H1 (cell line): Measurements from ENCODE around the gene TNRC6A. TPM values are rescaled to one million over a fixed set of nuclear protein-coding genes. Genes with fewer than 3 reads are reported as not detected.

ENCODE experiments used
- CTCF ChIA-PET: fragments of 300-600 bp; sonication (Branson Sonifier 250); formaldehyde crosslinking; loops from one replicate; lab custom pipeline; 2021; ENCODE audit not compliant: partially characterized antibody; lab: Charles Lee
- POLR2A ChIA-PET: fragments of 300-600 bp; sonication (Branson Sonifier 250); formaldehyde crosslinking; loops from one replicate; lab custom pipeline; 2021; ENCODE audit warnings: inconsistent platforms; ENCODE audit not compliant: partially characterized antibody; lab: Charles Lee
- DNase-seq, 2 experiments: peaks; one replicate each; pipeline versions ENCODE4 v3.0.0 to v3.0.0-alpha.2; 2010 to 2022; ENCODE audit warnings: low spot score in 2 of 2, low read depth in 1 of 2, mixed read lengths in 1 of 2
- FAIRE-seq: peaks from 2 replicates; lab custom pipeline; 2011; peaks lifted over from hg19 to GRCh38; lab: Jason Lieb, UNC
- H2AFZ ChIP-seq: 2 replicates; pipeline ENCODE4 v1.8.1; 2012; ENCODE audit warnings: low read length, inconsistent platforms
- H2AK5ac ChIP-seq: 2 replicates; pipeline ENCODE4 v1.6.1; 2013; ENCODE audit warnings: low read depth, low read length
- H2BK120ac ChIP-seq: replicated peaks from 2 replicates; pipeline ENCODE3; 2013; ENCODE audit warnings: low read depth, low read length, inconsistent platforms
- H2BK12ac ChIP-seq: 2 replicates; pipeline ENCODE4 v1.6.1; 2013; ENCODE audit warnings: low read depth, low read length
- H2BK15ac ChIP-seq: 2 replicates; pipeline ENCODE4 v1.6.1; 2013; ENCODE audit warnings: low read length
- H2BK20ac ChIP-seq: 2 replicates; pipeline ENCODE4 v1.6.1; 2013; ENCODE audit warnings: low read length
- H2BK5ac ChIP-seq: 2 replicates; pipeline ENCODE4 v1.6.1; 2013; ENCODE audit warnings: low read depth, low read length
- H3K14ac ChIP-seq: 2 replicates; pipeline ENCODE4 v1.6.1; 2013; ENCODE audit warnings: inconsistent platforms; ENCODE audit not compliant: insufficient read length
- H3K18ac ChIP-seq: 2 replicates; pipeline ENCODE4 v1.6.1; 2013; ENCODE audit warnings: low read length; ENCODE audit errors: extremely low read depth
- H3K23ac ChIP-seq: 2 replicates; pipeline ENCODE4 v1.6.1; 2013; ENCODE audit warnings: inconsistent platforms; ENCODE audit not compliant: insufficient read length
- H3K23me2 ChIP-seq: 2 replicates; pipeline ENCODE4 v1.6.1; 2013; ENCODE audit warnings: low read depth, low read length
- H3K27ac ChIP-seq: 2 replicates; pipeline ENCODE4 v1.6.1; 2011; ENCODE audit warnings: low read depth, low read length, inconsistent platforms
- H3K27me3 ChIP-seq, 4 experiments: replicated peaks in 1 of 4; 1 replicate in 1 of 4; 2 replicates in 3 of 4; pipeline versions ENCODE4 v1.6.1 to v1.8.1; 2011 to 2013; ENCODE audit warnings: low read length in 3 of 4, mild to moderate bottlenecking in 3 of 4, inconsistent platforms in 2 of 4, mixed read lengths in 2 of 4, moderate library complexity in 1 of 4; ENCODE audit not compliant: control insufficient read depth in 3 of 4, insufficient read depth in 3 of 4; ENCODE audit errors: extremely low read depth in 1 of 4
- H3K36me3 ChIP-seq, 4 experiments: 2 replicates each; pipeline versions ENCODE4 v1.6.1 to v1.8.1; 2011 to 2013; ENCODE audit warnings: mild to moderate bottlenecking in 4 of 4, low read length in 3 of 4, moderate library complexity in 2 of 4, control low read depth in 1 of 4, inconsistent platforms in 1 of 4; ENCODE audit not compliant: insufficient read depth in 4 of 4, control insufficient read depth in 2 of 4
- H3K4ac ChIP-seq: replicated peaks from 2 replicates; pipeline ENCODE3; 2013; ENCODE audit warnings: low read length, low read depth, mixed read lengths, inconsistent platforms; ENCODE audit not compliant: insufficient read length
- H3K4me1 ChIP-seq, 4 experiments: replicated peaks in 1 of 4; 1 replicate in 1 of 4; 2 replicates in 3 of 4; pipeline versions ENCODE4 v1.6.1 to v1.8.1; 2011 to 2013; ENCODE audit warnings: low read length in 3 of 4, inconsistent platforms in 2 of 4, mixed read lengths in 1 of 4; ENCODE audit not compliant: insufficient read depth in 4 of 4, control insufficient read depth in 3 of 4
- H3K4me2 ChIP-seq, 2 experiments: 2 replicates each; pipeline versions ENCODE4 v1.6.1 to v1.8.1; 2011 to 2013; ENCODE audit warnings: low read depth in 2 of 2, low read length in 2 of 2, control low read depth in 1 of 2, inconsistent platforms in 1 of 2, mild to moderate bottlenecking in 1 of 2; ENCODE audit not compliant: insufficient read depth in 1 of 2
- H3K4me3 ChIP-seq, 4 experiments: fragments of 200-600, 300-600 bp in 1 of 4; sonication (generic), shearing (Covaris generic), sonication (Bioruptor Twin) in 1 of 4; 2 replicates each; pipeline versions ENCODE4 v1.5.1 to v1.8.1; 2011 to 2016; ENCODE audit warnings: low read length in 4 of 4, low read depth in 3 of 4, control low read depth in 2 of 4, inconsistent platforms in 2 of 4, mild to moderate bottlenecking in 2 of 4, mixed read lengths in 1 of 4, moderate library complexity in 1 of 4; ENCODE audit not compliant: insufficient read depth in 2 of 4; ENCODE audit errors: extremely low read depth in 1 of 4
- H3K56ac ChIP-seq: replicated peaks from 2 replicates; pipeline ENCODE3; 2013; ENCODE audit warnings: low read depth, mild to moderate bottlenecking, mixed read lengths, low read length, inconsistent platforms; ENCODE audit not compliant: insufficient read length
- H3K79me1 ChIP-seq: 2 replicates; pipeline ENCODE4 v1.6.1; 2013; ENCODE audit warnings: low read depth, low read length, control low read depth
- H3K79me2 ChIP-seq, 2 experiments: 2 replicates each; pipeline versions ENCODE4 v1.6.1 to v1.8.1; 2012 to 2013; ENCODE audit warnings: low read length in 2 of 2, mild to moderate bottlenecking in 2 of 2, inconsistent platforms in 1 of 2; ENCODE audit not compliant: insufficient read depth in 2 of 2, control insufficient read depth in 1 of 2
- H3K9ac ChIP-seq, 4 experiments: replicated peaks in 1 of 4; 1 replicate in 1 of 4; 2 replicates in 3 of 4; pipeline versions ENCODE4 v1.6.1 to v1.8.1; 2011 to 2013; ENCODE audit warnings: low read depth in 3 of 4, low read length in 3 of 4, control low read depth in 2 of 4, mild to moderate bottlenecking in 2 of 4, moderate library complexity in 2 of 4, inconsistent platforms in 1 of 4; ENCODE audit errors: extremely low read depth in 1 of 4
- H3K9me3 ChIP-seq, 2 experiments: 2 replicates each; pipeline versions ENCODE4 v1.6.1 to v1.8.1; 2012 to 2013; ENCODE audit warnings: mild to moderate bottlenecking in 2 of 2, moderate library complexity in 2 of 2, control low read depth in 1 of 2, inconsistent platforms in 1 of 2, low read depth in 1 of 2, low read length in 1 of 2, mixed read lengths in 1 of 2; ENCODE audit not compliant: insufficient read depth in 2 of 2
- H4K20me1 ChIP-seq, 2 experiments: replicated peaks in 1 of 2; 2 replicates each; pipeline versions ENCODE3 to v1.8.1; 2011 to 2013; ENCODE audit warnings: inconsistent platforms in 2 of 2, low read length in 2 of 2, mild to moderate bottlenecking in 1 of 2; ENCODE audit not compliant: insufficient read depth in 2 of 2, control insufficient read depth in 1 of 2
- H4K5ac ChIP-seq: 2 replicates; pipeline ENCODE4 v1.6.1; 2013; ENCODE audit warnings: low read length, low read depth, mixed read lengths, inconsistent platforms; ENCODE audit not compliant: insufficient read length
- H4K8ac ChIP-seq: 2 replicates; pipeline ENCODE4 v1.8.0; 2013; ENCODE audit warnings: mild to moderate bottlenecking, moderate library complexity, low read length, inconsistent platforms; ENCODE audit not compliant: insufficient read depth; ENCODE audit errors: extremely low read depth
- H4K91ac ChIP-seq: replicated peaks from 2 replicates; pipeline ENCODE3; 2013; ENCODE audit warnings: low read length, mixed read lengths, inconsistent platforms; ENCODE audit not compliant: insufficient read length
- CBX5 ChIP-seq: fragments of 300-800, 300-1000 bp; sonication (generic); IDR thresholded peaks from 2 replicates; pipeline ENCODE4 v1.7.1; 2016; ENCODE audit warnings: antibody characterized with exemption, low read length, low read depth
- CREB1 ChIP-seq: IDR thresholded peaks from 2 replicates; pipeline ENCODE4 v1.6.1; 2012; ENCODE audit warnings: inconsistent platforms
- POLR2AphosphoS5 ChIP-seq: IDR thresholded peaks from 2 replicates; pipeline ENCODE4 v1.6.1; 2011; ENCODE audit warnings: low read depth, low read length
- polyA plus RNA-seq, 7 experiments: library from polyadenylated mRNA; depleted of rRNA in 3 of 7; stranded (reverse) in 5 of 7; unstranded in 2 of 7; fragments of >200 nt in 5 of 7; fragments of 200-250 nt in 2 of 7; gene quantifications; 1 replicate in 5 of 7; 2 replicates in 1 of 7; 4 replicates in 1 of 7; pipeline versions ENCODE4 v1.2.1 to v1.2.3, GENCODE V29; 2011 to 2013; ENCODE audit warnings: missing spikeins in 2 of 7, mixed read lengths in 2 of 7
- total RNA-seq: library from RNA; stranded (reverse); fragmentation: NEBNext Ultra II Directional; extraction: Animal tissue kit (Norgen Biotek cat#: 25700); gene quantifications from 2 replicates; pipeline ENCODE4 v1.2.1, GENCODE V29; 2021

The TNRC6A gene
- total and polyA plus RNA-seq, 2 of the 8 experiments (the other 6 are each of a cell fraction or from before 2014, with no cell fraction given), result 67.6 to 103 TPM

GRCh38 chr16:24775455-24775854 is 46.0 kb downstream of the TNRC6A start:
- H3K36me3 ChIP-seq, result peaks cover 8 to 68% (median 50%) of the 10 kb centered on the region in 4 experiments
- H3K9me3 ChIP-seq, result no peaks in the 10 kb centered on the region
- H2AK5ac ChIP-seq, result no peak overlapping the region
- H2BK20ac ChIP-seq, result no peak overlapping the region
- ChIA-PET CTCF (interaction anchor here (1.2 kb wide), 1 partner anchor 25 kb away, joined by 3 read pairs; no protein-coding TSS in a partner anchor), POLR2A (interaction anchor here (1.7 to 2.2 kb wide), 2 partner anchors 13 to 36 kb away, joined by 3 to 4 read pairs; no protein-coding TSS in a partner anchor)
- no peak overlapping the region for H3K14ac ChIP-seq
- DNase-seq, result no peak
- H4K5ac ChIP-seq, result no peak overlapping the region
- no peaks in the 10 kb centered on the region for H3K4me1 ChIP-seq
- H3K27ac ChIP-seq, result no peak overlapping the region
- no peak overlapping the region for H2BK120ac ChIP-seq
- no peak overlapping the region for H4K91ac ChIP-seq
- H3K4me2 ChIP-seq, result no peak overlapping the region
- H3K23ac ChIP-seq, result no peak overlapping the region
- H3K23me2 ChIP-seq, result no peaks in the 10 kb centered on the region
- no peak overlapping the region for H3K56ac ChIP-seq
- no peak overlapping the region for H2AFZ ChIP-seq
- no peaks in the 10 kb centered on the region for H3K79me1 ChIP-seq
- no peak overlapping the region for H2BK12ac ChIP-seq
- no peak overlapping the region for H2BK5ac ChIP-seq
- TF ChIP-seq POLR2AphosphoS5 (0 out of 2 replicates have a peak, but pooled peaks have one; percentile 0), CREB1 (no peak), CBX5 (no peak)
- FAIRE-seq, result no peak
- no peak overlapping the region for H3K18ac ChIP-seq
- H3K79me2 ChIP-seq, result peaks cover 8 to 99% of the 10 kb centered on the region in 2 experiments
- peaks cover 18 to 24% of the 10 kb centered on the region in 2 experiments for H4K20me1 ChIP-seq
- no peaks in the 10 kb centered on the region for H3K27me3 ChIP-seq
- no peak overlapping the region for H4K8ac ChIP-seq
- H3K9ac ChIP-seq, result peak overlapping the region in 1 of 4 experiments; percentile 34; a peak in 1 of 7 replicates
- no peak overlapping the region for H3K4me3 ChIP-seq
- H3K4ac ChIP-seq, result no peak overlapping the region
- no peak overlapping the region for H2BK15ac ChIP-seq
